ENCODE data around the gene SH3GL2.
"Not testable (repeated sequence)": the region's sequence is repeated elsewhere in the genome, so short reads cannot be mapped to it uniquely, and the experiment has no call there.

Gene SH3GL2

DNA sequence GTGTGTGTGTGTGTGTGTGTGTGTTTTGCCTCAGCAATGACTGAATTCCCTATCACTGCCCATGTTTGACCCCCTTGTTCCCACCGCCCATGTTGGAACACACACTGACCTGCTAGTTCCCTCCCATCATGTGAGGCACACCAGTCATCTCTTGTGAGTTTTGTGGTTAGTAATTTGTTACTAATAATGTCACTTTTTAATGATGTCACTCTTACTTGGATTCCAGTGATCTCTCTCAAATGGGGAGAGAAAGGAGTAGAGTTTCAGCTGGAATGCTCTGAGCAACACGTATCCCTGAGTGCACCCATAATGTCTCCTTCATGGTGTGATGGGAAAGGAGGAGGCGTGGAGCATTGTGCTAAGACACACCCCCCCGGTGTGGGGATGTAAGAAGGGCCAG is 172.6 kb downstream of the SH3GL2 start:
- no peak for DNase-seq (ENCODE audit: low read depth in 3 of 3)

DNA sequence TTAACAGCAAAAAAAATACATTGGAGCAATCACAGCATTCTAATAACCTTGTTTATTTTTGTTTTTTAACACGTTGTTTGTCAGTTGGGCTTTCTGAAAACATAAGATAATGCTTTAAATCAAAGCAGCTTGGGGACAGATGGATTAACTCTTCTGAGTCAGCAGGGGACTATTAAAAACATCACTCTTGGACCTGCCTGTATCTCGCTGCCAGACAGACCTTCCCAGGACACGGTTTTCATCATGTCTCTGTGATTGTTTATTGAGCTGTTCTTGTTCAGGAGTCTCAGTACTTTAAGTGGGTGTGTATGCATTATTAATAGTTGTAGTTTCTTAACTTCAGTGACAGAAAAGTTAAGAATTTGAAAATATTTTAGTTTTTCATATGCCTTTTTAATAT is 173.2 kb downstream of the SH3GL2 start:
- no peak for DNase-seq (ENCODE audit: low read depth in 3 of 3)

DNA sequence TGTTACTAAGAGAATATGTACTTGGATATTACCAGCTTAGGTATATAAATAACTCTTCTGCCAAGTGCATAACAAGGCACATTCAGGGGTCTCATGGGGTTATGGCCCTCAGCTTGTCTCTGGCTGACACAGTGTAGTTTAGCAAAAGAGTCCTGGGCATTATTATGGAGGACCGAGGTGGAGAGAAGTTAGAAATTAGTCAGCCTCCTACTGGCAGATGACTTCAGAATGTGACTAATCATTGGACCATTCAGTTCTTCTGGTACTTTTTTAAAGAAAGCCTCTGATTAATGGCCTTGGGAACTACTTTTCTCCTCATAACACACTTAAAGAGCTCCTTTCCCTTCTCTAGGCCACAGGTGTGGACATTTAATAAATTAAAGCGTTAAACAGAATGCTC is 178.9 kb downstream of the SH3GL2 start:
- no peak for DNase-seq (ENCODE audit: low read depth in 3 of 3)

DNA sequence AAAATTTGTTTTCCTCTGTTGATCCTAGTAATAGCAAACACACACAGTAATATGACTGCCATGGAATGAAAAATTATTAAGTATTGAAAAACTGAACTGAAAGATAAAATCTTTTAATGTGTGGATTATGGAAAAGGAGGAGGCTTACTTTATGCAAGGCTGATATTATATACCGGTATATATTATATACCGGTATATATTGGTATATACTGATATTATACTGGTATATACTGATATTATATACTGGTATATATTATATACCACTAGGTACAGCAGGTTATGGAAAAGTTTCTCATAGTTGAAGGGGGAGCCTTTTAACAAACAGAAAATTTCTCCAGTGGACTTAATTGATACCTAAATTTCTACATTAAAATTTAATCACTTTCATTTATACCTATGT is 181.4 kb downstream of the SH3GL2 start:
- DNase-seq (ENCODE audit: low read depth in 3 of 3): no peak

DNA sequence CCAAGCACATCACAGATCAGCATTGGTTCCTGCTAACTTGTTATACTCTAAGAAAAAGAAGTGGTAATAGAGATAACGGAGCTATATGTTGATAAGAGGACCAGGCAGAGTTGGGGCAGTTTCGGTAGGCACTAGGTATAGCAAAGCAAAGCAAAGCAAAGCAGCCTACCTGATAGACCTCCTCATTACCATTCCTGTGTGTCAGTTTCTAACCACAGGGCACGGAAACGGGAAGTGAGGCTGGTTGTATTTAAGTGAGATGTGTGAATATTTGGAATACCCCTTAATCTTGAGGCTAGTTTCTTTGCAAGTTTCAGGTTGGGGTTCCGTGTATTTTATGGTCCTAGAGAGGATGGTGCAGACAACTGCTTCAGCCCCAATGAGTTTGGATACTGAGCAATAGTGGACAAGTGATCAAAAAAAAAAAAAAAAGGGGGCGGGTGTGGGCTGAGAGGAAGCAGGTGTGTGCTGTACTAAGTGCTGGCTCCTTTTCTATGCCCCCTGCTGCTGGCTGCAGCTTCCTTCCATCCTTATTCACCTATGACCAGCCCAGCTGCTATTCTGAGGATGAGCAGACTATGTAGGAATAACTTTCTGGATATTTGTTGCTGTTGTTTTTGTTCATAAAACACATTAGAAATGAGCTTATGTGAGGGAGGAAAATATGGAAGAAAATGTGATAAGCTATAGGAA is 183.3 kb downstream of the SH3GL2 start:
- no peak for DNase-seq (ENCODE audit: low read depth in 3 of 3)

DNA sequence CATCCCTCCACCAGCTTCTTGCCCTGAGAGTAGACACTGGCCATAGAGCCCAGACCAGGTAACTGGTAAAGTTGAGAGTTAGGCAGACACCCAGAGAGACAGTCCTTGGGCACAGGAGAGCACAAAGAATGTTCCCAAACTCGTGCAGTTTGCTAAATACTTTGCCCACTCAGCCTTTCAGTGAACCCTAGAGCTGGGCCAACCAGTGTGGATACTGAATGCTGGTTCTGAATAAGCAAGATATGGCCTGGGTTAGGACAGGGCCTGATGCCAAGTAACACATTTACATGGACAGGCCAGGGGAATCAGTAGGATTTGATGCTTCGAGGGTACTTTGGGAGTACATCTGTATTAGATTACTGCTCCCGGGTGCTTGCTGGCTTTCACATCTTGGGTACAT is 185.4 kb downstream of the SH3GL2 start:
- no peak for DNase-seq (ENCODE audit: low read depth in 3 of 3)

DNA sequence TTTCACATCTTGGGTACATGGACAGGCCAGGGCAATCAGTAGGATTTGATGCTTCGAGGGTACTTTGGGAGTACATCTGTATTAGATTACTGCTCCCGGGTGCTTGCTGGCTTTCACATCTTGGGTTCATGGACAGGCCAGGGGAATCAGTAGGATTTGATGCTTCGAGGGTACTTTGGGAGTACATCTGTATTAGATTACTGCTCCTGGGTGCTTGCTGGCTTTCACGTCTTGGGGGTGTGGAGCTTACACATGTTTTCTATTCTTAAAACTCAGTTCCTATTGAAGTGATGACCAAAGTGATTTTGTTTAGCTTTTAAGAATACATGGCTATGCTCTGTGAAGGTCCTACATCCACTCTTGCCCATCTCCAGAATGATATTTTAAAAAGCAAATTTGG is 186.3 kb downstream of the SH3GL2 start:
- not testable (repeated sequence) for DNase-seq (ENCODE audit: low read depth in 3 of 3)

DNA sequence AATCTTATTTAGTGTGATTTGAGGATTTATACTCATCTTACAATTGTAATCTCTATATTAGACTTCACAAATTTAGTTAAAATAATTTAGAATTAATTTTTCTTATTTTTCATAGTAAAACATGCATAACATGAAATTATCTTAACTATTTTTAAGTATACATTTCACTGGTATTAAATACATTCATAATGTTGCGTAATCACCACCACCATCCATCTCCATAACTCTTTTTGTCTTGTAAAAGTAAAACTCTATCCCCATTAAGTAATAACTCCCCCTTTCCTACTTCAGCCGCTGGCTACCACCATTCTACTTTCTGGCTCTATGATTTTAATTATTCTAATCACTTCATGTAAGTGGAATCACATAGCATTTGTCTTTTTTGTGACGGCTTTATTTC is 193.4 kb downstream of the SH3GL2 start:
- no peak for DNase-seq (ENCODE audit: low read depth in 3 of 3)

DNA sequence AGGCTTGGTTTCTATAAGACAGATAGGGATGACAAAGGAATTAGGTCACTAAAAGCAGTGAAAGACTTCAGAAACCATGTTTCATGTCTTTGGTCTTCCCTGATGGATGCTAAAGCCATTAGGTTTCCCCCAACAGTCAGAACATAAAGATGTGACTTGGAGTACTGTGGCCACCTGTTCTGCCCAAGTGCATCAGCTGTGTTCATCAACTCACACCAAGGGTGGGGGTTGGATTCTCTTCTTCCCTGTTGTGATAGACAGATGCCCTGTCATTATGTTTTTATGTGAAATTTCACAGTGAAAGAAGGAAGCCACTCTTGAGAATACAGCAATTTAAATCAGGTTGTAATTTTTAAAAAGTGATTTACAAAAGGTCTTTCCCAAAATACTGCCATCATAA is 196.8 kb downstream of the SH3GL2 start:
- DNase-seq (ENCODE audit: low read depth in 3 of 3): no peak

DNA sequence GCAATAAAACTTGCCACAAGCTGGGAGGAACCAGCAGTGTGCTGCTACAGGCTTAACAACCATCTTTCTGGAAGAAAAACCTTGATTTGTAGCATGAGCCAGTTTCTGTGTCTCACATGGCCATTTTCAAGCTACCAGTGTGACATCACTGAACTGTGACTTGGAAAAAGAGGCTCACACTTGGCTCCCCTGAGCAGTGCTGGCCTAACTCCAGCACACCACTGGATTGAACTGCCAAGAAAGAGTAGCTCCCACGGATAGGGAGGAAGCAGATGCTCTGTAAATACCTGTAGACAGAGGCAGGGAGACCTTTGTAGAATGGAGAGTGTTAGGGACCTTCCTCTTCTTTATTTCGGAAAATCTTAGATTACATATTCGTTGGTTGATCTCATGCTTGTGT is 197.9 kb downstream of the SH3GL2 start:
- DNase-seq (ENCODE audit: low read depth in 3 of 3): no peak

DNA sequence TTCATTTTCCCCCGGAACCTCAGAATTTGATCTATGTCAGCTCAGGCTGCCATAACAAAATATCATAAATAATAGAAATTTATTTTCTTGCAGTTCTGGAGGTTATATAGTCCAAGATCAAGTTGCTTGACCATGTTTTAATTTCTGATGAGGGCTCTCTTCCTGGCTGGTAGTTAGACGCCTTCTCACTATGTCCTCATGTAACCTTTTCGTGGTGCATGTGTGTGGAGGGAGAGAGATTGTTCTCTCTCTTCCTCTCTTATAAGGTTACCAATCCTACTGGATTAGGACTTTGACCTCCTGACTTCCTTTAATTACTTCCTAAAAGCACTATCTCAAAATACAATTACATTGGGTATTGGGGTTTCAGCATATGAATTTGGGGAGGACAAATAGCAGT is 198.6 kb downstream of the SH3GL2 start:
- DNase-seq (ENCODE audit: low read depth in 3 of 3): no peak

DNA sequence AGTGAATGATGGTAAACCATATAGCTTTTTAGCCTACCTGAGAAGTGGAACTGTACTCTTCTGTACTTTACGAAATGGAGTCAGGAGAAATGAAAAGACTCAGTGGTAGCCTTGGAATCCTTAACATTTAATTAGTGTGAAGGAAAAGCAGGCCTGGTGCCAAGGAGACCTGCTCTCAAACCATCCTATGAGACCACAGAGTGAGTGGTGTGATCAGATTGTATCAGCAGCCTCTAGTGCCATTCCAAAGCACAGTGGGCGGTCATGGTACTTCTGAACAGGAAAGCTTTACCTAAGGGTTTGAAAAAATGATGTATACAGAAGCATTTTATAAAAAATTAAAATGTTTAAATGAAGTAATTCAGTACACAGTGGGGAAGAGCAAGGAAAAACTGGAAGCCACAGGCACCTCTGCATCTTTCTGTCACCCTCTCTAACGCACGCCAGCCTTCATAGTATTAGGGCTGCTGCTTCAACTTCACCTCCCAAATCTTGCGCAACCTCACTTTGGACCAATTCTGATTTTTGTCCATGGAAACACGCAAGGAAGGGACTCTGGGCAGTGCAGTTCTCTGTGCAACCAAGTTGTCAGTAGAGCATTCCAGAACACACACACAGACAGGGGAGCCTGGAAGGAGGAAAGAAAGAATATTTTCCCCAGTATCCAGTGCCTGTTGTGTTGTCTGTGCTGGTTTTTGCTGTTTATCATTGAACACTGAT is 203.7 kb downstream of the SH3GL2 start:
- DNase-seq (ENCODE audit: low read depth in 3 of 3): no peak

DNA sequence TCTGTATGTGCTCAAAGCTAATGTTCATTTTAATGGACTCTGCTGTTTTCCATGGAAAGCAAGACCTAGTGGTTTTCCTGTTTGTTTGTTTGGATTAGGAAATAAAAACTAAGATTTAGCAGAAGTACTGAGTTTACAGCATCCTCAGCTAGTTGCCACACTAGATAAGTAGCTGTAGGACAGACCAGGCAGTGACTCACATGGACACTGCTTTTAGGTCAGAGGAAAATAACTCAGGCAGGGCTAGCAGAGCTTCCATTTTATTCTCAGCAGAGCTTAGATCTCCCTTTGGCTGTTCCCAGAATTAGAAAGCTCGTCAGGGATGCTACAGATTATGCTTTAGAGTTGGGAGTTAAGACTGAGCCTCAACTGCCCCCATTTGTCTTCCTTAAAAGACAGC is 204.4 kb downstream of the SH3GL2 start:
- DNase-seq (ENCODE audit: low read depth in 3 of 3): no peak

DNA sequence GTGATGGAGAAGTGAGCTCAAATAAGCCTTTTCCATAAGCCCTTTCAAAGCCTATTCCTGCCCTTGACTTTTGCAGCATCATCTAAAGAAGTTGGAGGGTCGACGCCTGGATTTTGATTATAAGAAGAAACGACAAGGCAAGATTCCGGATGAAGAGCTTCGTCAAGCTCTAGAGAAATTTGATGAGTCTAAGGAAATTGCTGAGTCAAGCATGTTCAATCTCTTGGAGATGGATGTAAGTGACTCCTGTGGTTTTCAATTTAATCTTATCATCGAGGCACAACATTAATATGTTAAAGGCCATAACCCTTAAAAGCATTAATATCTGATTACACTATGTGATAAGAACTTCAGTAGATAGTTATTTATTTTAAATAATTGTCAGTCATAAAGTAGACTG is 210.4 kb downstream of the SH3GL2 start:
- no peak for DNase-seq (ENCODE audit: low read depth in 3 of 3)

DNA sequence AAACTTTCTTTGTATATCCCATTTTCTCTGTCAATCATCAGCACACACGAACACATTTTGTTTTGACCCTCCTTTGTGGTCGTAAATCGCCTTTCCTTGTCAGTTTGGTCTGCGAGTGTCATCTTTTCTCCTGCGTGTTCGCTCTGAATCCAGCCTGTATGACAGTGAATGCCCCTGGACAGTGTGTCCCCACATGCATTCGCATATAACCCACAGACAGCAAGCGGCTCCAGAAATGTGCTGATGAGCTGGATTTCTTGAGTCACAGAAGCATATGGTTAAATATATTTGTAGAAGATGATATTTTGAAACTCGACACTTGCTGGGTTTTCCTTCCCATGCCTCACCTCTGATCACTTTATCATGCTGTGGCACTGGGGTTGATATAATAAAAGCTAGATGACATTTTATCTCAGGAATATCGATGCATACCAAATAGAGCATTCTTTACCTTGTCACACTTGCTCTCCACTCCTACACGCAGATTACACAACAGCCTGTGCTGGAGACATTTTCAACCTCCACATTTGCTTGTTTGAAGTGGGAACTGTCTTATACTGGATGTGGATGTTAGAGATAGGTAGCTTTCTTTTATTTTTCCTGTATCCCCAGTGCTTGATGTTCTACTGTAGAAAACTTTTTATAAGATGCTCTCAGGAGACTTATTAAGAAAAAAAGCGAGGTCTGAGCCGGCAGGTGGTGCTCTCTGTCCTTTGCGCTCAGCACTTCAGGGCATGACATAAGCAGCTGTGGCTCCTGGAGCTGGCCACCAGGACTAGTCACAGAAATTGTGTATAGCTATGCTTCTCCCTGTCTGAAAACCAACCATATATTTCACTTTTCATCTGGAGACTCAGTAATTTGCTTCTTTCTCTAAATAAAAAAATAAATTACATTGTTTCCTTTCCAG is 215.1 kb downstream of the SH3GL2 start:
- DNase-seq (ENCODE audit: low read depth in 3 of 3): no peak

DNA sequence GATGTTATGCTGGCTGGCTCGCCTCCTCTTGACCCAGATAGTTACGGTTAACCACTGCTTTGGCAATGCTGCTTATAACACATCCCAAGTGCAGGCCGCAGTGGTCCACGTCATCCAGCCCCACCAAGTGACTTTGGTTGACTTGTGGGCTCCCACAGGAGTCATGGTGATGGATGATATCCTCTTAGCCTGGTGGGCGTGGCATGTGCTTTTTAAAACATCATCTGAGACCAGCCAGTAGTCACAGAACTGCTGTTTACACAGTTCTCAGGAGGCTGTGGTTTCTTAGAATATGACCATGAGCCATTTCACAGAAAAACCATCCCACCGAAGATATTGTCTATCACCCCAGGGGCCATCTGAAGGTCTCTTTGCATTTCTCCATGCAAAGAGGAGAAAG is 216.9 kb downstream of the SH3GL2 start:
- DNase-seq (ENCODE audit: low read depth in 3 of 3): no peak

DNA sequence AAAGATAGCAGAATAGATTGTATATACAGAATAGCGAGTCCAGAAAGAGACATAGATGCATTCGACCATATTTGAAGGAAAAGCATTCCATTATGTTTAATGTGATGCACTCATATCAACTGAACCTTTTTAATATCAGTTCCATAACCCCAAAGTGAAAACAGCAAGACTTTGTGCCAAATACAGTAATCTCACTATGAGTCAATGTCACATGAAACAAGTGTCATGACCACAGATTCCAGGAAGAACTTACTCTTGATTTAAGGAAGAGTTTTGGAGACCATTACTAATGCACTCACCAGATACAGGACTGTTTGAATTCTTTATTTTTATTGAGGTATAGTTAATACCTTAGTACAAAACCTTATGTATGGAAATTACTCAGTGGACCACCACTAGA is 220.5 kb downstream of the SH3GL2 start:
- DNase-seq (ENCODE audit: low read depth in 3 of 3): no peak

DNA sequence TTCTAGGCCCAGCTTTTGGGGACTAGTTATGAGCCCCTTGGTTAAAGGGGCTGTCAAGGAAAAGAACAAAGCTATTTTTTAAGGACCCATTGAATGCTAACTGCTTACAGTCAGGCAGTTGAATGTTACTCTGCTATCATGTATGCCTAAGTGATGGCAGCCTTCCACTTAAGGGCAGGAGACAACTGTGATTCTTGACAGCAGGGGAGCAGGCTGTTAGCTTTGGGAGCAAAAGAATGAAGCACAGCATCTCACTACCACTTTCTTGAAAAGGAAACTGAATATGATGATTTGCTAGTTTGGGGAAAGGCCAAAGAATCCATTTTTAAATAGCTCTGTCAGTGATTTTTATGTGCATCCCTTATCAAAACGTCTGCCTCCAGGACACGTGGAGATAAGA is 221.6 kb downstream of the SH3GL2 start:
- DNase-seq (ENCODE audit: low read depth in 3 of 3): no peak

DNA sequence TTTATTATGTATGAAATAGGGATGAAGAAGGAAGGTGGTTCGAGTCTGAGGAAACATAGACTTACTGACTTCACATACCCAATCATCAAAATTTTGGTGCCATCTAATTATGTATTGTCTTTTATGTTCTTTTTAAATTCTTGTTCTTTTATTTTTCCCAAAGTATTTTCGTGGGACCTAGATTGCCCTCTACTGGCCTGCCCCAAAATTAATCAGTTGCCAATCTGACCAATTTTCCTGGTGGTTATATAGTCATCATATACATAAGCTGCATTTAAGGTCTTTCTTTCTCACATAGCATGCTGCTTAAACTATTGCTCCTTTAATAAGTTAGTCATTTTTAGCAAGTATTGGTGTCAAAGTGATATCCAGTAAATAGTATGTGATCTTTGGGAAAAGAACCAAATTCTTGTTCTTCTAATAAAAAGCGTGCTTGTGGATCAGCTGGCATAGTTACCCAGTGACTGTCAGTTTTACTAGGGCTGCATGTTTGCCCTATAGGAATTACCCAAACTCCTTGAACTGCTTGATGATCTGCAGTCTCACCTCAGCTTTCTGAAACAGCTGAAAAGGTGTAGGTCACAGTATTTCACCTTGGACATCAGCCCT is 223.5 kb downstream of the SH3GL2 start:
- no peak for DNase-seq (ENCODE audit: low read depth in 3 of 3)

DNA sequence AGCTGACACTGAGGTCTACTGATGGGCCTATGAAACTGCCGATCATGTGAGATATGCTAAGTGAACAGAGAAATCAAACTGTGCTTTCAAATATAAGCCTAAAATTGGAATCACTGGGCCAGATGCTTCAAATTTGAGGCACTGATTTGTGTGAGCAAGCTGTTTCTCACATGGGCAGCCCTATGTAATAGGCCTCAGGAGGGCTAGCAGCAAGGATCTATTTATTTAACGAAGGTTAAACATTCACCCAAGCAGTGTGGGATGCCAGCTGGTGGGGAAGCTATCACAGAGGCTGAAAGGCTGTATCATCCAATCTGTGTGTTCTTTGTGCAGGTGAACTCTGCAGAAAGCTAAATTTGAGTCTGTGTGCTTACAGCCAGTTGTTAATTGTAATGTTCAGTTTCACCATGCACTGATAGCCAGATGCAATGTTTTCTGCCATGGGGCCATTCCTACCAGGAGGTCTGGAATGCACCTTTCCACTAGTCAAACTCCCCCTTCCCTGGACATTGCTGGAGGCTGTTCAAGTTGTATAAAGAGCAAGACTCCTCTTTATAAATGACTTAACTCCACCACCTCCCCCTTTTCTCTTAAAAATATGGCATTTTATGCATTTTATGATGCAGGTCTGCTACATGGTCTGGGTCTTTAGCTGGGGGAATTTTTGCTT is 228.9 kb downstream of the SH3GL2 start:
- no peak for DNase-seq (ENCODE audit: low read depth in 3 of 3)

DNA sequence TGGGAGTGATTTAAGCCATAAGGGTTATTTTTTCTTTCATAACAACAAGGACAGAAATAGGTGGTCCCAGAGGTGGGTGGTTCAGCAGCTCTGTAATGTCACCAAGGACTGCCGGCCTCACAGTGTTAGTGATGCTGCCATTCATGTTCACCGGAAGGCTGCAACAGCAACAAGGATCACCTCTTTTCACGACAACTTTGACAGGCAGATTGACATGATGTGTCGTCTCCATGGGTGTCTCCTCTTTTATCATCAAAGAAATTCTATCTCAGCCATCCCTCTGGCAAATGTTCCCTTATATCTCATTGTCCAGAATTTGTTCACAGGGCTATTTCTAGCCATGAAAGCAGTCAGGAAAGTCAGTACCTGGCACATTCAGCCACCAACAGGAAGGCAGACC is 231.5 kb downstream of the SH3GL2 start:
- no peak for DNase-seq (ENCODE audit: low read depth in 3 of 3)

Measured in stimulated activated CD4-positive, alpha-beta T cell treated with anti-CD3 and anti-CD28 coated beads, TNF-alpha, amount 100 ng/mL, for 48 hours (primary cell).